OCI-LY3 (cell line): ENCODE measurements around the gene POLN.
A peak's percentile ranks its signal among the peaks of the same experiment; 100 is the strongest.

Experiments used
- H2AFZ ChIP-seq: fragments of 200-600, 300-600 bp; shearing (Covaris generic); 2 replicates; pipeline ENCODE4 v1.6.0; 2014; ENCODE audit warnings: antibody characterized with exemption, low read depth, low read length
- H3K27ac ChIP-seq: fragments of 200-600, 300-600 bp; sonication (generic); 2 replicates; pipeline ENCODE4 v1.5.1; 2014; ENCODE audit warnings: mild to moderate bottlenecking, low read length, moderate library complexity, mixed read lengths
- H3K27me3 ChIP-seq: fragments of 200-600, 300-600 bp; sonication (generic); 2 replicates; pipeline ENCODE4 v1.6.1; 2014; ENCODE audit warnings: low read depth, low read length, mixed read lengths
- H3K36me3 ChIP-seq: fragments of 200-600, 300-600 bp; sonication (generic); replicated peaks from 2 replicates; pipeline ENCODE3; 2014; ENCODE audit warnings: low read depth, low read length, mixed read lengths
- H3K4me1 ChIP-seq: fragments of 300-600, 200-600 bp; sonication (generic); 2 replicates; pipeline ENCODE4 v1.6.1; 2014; ENCODE audit warnings: low read length, mixed read lengths
- H3K4me2 ChIP-seq: fragments of 200-600, 300-600 bp; sonication (generic); 2 replicates; pipeline ENCODE4 v1.6.1; 2014; ENCODE audit warnings: low read length, mixed read lengths
- H3K4me3 ChIP-seq: fragments of 300-600, 200-600 bp; sonication (generic); 2 replicates; pipeline ENCODE4 v1.5.1; 2014; ENCODE audit warnings: antibody characterized with exemption, mild to moderate bottlenecking, low read length, moderate library complexity
- H3K79me2 ChIP-seq: fragments of 300-600, 200-600 bp; shearing (Covaris generic); 2 replicates; pipeline ENCODE4 v1.6.1; 2014; ENCODE audit warnings: mild to moderate bottlenecking, low read length, mixed read lengths
- H3K9ac ChIP-seq: fragments of 300-600, 200-600 bp; shearing (Covaris generic); 2 replicates; pipeline ENCODE4 v1.6.0; 2014; ENCODE audit warnings: mild to moderate bottlenecking, low read length, moderate library complexity
- H3K9me3 ChIP-seq: fragments of 200-600, 300-600 bp; shearing (Covaris generic); 2 replicates; pipeline ENCODE4 v1.6.1; 2014; ENCODE audit warnings: low read length, mixed read lengths; ENCODE audit not compliant: insufficient read depth
- H4K20me1 ChIP-seq: fragments of 200-600, 300-600 bp; sonication (generic); 2 replicates; pipeline ENCODE4 v1.6.1; 2016; ENCODE audit warnings: low read length, mixed read lengths; ENCODE audit not compliant: insufficient read depth
- CTCF ChIP-seq: fragments of 200-600, 300-600 bp; sonication (generic); IDR thresholded peaks from 2 replicates; pipeline ENCODE4 v1.5.1; 2014; ENCODE audit warnings: antibody characterized with exemption, low read length, low read depth
- EZH2phosphoT487 ChIP-seq: fragments of 200-600 bp; shearing (Covaris generic); IDR thresholded peaks from 2 replicates; pipeline ENCODE4 v1.6.1; 2018; ENCODE audit warnings: antibody characterized with exemption, mixed run types, low read depth

The POLN gene

DNA sequence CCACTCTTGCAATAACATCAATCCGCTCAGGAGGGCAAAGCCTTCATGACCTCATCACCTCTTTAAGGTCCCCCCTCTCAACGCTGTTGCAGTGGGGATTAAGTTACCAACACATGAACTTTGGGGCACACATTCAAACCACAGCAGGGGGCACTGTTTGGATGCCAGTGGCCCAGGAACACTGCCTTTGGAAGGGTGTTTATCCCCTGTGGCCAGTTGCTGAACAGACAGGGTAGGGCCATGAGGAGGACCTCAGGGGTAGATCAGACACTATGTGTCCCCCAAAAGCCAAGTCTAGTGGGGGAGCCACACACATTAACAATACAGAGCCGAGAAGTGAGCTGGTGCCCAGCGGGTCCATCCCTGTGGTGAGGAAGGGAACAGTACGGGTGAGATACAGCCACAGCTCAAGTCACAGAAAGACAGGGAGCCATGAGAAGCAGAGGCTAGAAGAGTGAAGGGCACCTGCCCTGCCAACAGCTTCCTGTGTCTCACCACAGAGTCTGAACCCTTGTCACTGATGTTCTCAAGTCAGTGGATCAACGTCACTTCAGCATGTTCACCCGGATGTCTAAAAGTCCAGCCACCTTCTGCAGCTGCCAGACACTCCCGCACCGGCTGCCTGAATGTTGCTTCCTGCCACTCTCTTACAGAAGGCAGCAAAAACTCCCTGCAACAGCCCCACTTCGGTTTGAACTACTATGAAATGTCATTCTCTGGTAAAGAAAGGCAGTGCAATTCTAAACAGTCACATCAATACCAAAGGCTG lies 39.8 kb upstream of the POLN start:
- Histone ChIP-seq H2AFZ (peak overlapping the region; percentile 74; the same call in 1 of the 2 replicates), H3K79me2 (no peaks in the 10 kb centered on the region), H3K9me3 (no peaks in the 10 kb centered on the region), H3K27me3 (no peaks in the 10 kb centered on the region), H3K4me3 (no peak overlapping the region), H3K9ac (no peak overlapping the region; the same call in 1 of the 2 replicates), H3K4me2 (peak overlapping the region; percentile 44), H3K4me1 (peaks cover 14% of the 10 kb centered on the region), H3K27ac (peak overlapping the region; percentile 33), H3K36me3 (no peaks in the 10 kb centered on the region), H4K20me1 (no peaks in the 10 kb centered on the region)
- TF ChIP-seq EZH2phosphoT487 (no peak), CTCF (peak; percentile 43)

GRCh38 chr4:2280531-2281300 lies 38.8 kb upstream of the POLN start:
- H3K27me3 ChIP-seq, result no peaks in the 10 kb centered on the region
- no peaks in the 10 kb centered on the region for H4K20me1 ChIP-seq
- H3K9ac ChIP-seq, result no peak overlapping the region
- H3K36me3 ChIP-seq, result no peaks in the 10 kb centered on the region
- H3K4me1 ChIP-seq, result peaks cover 14% of the 10 kb centered on the region
- no peak overlapping the region for H3K27ac ChIP-seq
- no peaks in the 10 kb centered on the region for H3K9me3 ChIP-seq
- no peaks in the 10 kb centered on the region for H3K79me2 ChIP-seq
- no peak overlapping the region for H3K4me3 ChIP-seq
- no peak overlapping the region for H3K4me2 ChIP-seq
- no peak overlapping the region for H2AFZ ChIP-seq
- no peak for TF ChIP-seq CTCF
- TF ChIP-seq EZH2phosphoT487, result no peak

- Histone ChIP-seq H3K79me2 (no peaks in the 10 kb centered on the region), H3K9me3 (no peaks in the 10 kb centered on the region), H3K4me1 (peaks cover 14% of the 10 kb centered on the region)
Measured at GRCh38 chr4:2277956-2278355, 36.0 kb upstream of the POLN start.

More at GRCh38 chr4:2277956-2278355, 36.0 kb upstream of the POLN start:
- no peaks in the 10 kb centered on the region for H3K27me3 ChIP-seq
- no peak overlapping the region for H2AFZ ChIP-seq
- H3K4me3 ChIP-seq, result no peak overlapping the region
- TF ChIP-seq CTCF (no peak), EZH2phosphoT487 (no peak)
- H3K27ac ChIP-seq, result no peak overlapping the region
- no peak overlapping the region for H3K9ac ChIP-seq
- H4K20me1 ChIP-seq, result no peaks in the 10 kb centered on the region
- H3K36me3 ChIP-seq, result no peaks in the 10 kb centered on the region
- H3K4me2 ChIP-seq, result no peak overlapping the region
